Neutrophil (primary cell): ENCODE measurements around the gene MPZL1.

Source experiments
- H3K27ac ChIP-seq: fragments of 200-600 bp; sonication (generic); 2 replicates; pipeline ENCODE4 v1.5.1; 2016; ENCODE audit warnings: mild to moderate bottlenecking, moderate library complexity
- H3K27me3 ChIP-seq: fragments of 200-600 bp; sonication (generic); 2 replicates; pipeline ENCODE4 v1.6.0; 2016; ENCODE audit warnings: mild to moderate bottlenecking
- H3K36me3 ChIP-seq: fragments of 200-600 bp; sonication (generic); 2 replicates; pipeline ENCODE4 v1.5.1; 2017
- H3K4me1 ChIP-seq, 2 experiments: fragments of 200-600 bp in 1 of 2; sonication (generic) in 1 of 2; 1 replicate in 1 of 2; 2 replicates in 1 of 2; pipeline versions ENCODE4 v1.5.1 to v1.6.1; 2013 to 2016; ENCODE audit warnings: low read depth in 1 of 2, low read length in 1 of 2, mild to moderate bottlenecking in 1 of 2, moderate library complexity in 1 of 2; ENCODE audit not compliant: control insufficient read depth in 1 of 2, insufficient read depth in 1 of 2
- H3K4me3 ChIP-seq, 2 experiments: fragments of 200-600 bp in 1 of 2; sonication (generic) in 1 of 2; 1 replicate in 1 of 2; 2 replicates in 1 of 2; pipeline ENCODE4 v1.5.1; 2013 to 2016; ENCODE audit warnings: low read depth in 1 of 2, low read length in 1 of 2, mild to moderate bottlenecking in 1 of 2, moderate library complexity in 1 of 2
- H3K9me3 ChIP-seq: fragments of 200-600 bp; sonication (generic); 2 replicates; pipeline ENCODE4 v1.5.1; 2016
- TF ChIP-seq, protein P1 (sequence below): fragments of 200-600 bp; sonication (generic); IDR thresholded peaks from 2 replicates; pipeline ENCODE4 v1.5.1; 2016; ENCODE audit warnings: antibody characterized with exemption

The MPZL1 gene

DNA sequence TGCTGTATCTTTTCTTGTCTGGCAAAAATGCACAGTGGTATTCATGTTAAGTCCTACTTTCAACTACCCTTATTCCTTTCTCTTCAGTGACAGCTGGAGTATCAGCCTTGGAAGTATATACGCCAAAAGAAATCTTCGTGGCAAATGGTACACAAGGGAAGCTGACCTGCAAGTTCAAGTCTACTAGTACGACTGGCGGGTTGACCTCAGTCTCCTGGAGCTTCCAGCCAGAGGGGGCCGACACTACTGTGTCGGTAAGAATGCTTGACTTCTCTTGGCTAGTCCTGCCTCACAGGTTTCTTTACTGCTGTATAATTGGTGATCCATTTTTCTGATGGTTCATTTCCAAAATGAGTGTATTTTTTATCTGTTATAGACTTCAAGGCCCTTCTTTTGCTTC, 43.7 kb downstream of the MPZL1 start:
- TF ChIP-seq, protein P1, sequence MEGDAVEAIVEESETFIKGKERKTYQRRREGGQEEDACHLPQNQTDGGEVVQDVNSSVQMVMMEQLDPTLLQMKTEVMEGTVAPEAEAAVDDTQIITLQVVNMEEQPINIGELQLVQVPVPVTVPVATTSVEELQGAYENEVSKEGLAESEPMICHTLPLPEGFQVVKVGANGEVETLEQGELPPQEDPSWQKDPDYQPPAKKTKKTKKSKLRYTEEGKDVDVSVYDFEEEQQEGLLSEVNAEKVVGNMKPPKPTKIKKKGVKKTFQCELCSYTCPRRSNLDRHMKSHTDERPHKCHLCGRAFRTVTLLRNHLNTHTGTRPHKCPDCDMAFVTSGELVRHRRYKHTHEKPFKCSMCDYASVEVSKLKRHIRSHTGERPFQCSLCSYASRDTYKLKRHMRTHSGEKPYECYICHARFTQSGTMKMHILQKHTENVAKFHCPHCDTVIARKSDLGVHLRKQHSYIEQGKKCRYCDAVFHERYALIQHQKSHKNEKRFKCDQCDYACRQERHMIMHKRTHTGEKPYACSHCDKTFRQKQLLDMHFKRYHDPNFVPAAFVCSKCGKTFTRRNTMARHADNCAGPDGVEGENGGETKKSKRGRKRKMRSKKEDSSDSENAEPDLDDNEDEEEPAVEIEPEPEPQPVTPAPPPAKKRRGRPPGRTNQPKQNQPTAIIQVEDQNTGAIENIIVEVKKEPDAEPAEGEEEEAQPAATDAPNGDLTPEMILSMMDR, result no peak

GRCh38 chr1:167766538-167766937, 44.8 kb downstream of the MPZL1 start:
- Histone ChIP-seq H3K4me3 (no peak overlapping the region), H3K4me1 (peaks cover 18 to 29% of the 10 kb centered on the region in 2 experiments), H3K27ac (peak overlapping the region; percentile 80), H3K36me3 (no peaks in the 10 kb centered on the region), H3K27me3 (no peaks in the 10 kb centered on the region), H3K9me3 (no peaks in the 10 kb centered on the region)
- TF ChIP-seq, protein P1, result no peak

More for the DNA sequence above, 43.7 kb downstream of the MPZL1 start:
- Histone ChIP-seq H3K4me3 (no peak overlapping the region), H3K36me3 (no peaks in the 10 kb centered on the region), H3K27me3 (no peaks in the 10 kb centered on the region), H3K4me1 (peaks cover 18 to 33% of the 10 kb centered on the region in 2 experiments), H3K9me3 (no peaks in the 10 kb centered on the region), H3K27ac (no peak overlapping the region)

DNA sequence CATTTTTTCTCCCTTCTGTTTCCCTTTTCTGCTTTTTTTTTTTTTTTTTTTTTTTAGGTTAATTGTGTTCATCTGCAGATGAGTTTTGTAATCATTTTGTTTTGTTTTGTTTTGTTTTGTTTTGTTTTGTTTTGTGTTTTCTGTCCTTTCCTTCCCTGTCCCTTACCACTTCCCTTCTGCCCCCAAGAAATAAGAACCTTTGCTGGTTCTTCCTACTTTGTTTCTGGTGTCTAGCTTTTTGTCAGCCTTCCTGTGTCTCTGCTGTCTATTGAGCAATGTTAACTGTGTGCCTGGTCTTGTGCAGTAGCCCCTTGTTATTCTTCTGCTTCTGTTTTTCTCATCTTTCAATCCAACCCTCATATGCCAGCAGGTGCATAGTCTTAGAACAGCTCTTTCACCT, 46.0 kb downstream of the MPZL1 start:
- TF ChIP-seq, protein P1, result no peak
- Histone ChIP-seq H3K27ac (peak overlapping the region; percentile 80), H3K36me3 (no peaks in the 10 kb centered on the region)

GRCh38 chr1:167770127-167770526, 48.3 kb downstream of the MPZL1 start:
- Histone ChIP-seq H3K4me3 (no peak overlapping the region), H3K27ac (no peak overlapping the region), H3K36me3 (no peaks in the 10 kb centered on the region), H3K9me3 (no peaks in the 10 kb centered on the region), H3K27me3 (no peaks in the 10 kb centered on the region), H3K4me1 (peaks cover 18 to 27% of the 10 kb centered on the region in 2 experiments)
- TF ChIP-seq, protein P1, result no peak

More for the DNA sequence above, 46.0 kb downstream of the MPZL1 start:
- peaks cover 18 to 27% of the 10 kb centered on the region in 2 experiments for H3K4me1 ChIP-seq
- no peaks in the 10 kb centered on the region for H3K27me3 ChIP-seq
- H3K9me3 ChIP-seq, result no peaks in the 10 kb centered on the region
- H3K4me3 ChIP-seq, result no peak overlapping the region

DNA sequence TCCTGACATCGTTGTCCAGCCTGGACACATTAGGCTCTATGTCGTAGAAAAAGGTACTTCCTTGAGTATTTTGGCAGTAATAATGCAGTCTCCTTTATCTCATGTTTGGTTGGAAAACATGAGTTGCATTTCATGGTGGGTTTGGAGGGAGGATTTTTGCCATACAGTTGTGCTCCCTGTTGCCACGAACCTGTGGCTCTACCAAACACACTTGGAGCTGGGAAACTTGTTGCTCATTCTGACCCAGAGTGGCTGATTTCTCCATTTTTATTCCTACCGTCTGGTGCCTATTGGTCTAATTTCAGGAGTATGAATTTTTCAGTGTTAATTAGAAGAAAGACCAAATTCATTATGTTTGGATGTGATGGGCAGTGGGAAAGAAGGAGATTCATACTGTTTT, 50.7 kb downstream of the MPZL1 start:
- H3K27me3 ChIP-seq, result no peaks in the 10 kb centered on the region
- H3K27ac ChIP-seq, result no peak overlapping the region
- H3K36me3 ChIP-seq, result no peaks in the 10 kb centered on the region
- peaks cover 11 to 15% of the 10 kb centered on the region in 2 experiments for H3K4me1 ChIP-seq
- no peaks in the 10 kb centered on the region for H3K9me3 ChIP-seq
- H3K4me3 ChIP-seq, result no peak overlapping the region
- TF ChIP-seq, protein P1, result no peak

DNA sequence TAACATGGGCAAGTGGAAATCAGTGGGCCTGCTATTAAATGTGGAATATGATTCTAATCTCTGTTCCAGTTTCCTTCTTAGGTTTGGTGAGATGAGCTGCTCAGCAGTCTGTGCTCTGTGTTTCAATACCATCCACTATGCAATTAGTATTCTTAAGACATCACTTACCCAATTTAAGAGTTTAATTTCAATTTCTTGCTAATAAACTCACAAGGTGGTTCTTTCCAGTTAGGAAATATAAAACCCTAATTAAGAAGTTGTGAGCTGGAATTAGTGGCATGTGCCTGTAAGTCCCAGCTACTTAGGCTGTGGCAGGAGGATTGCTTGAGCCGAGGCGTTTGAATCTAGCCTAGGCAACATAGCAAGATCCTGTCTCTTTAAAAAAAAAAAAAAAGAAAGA, 51.7 kb downstream of the MPZL1 start:
- Histone ChIP-seq H3K4me1 (peaks cover under 1 to 6% of the 10 kb centered on the region in 2 experiments), H3K27ac (no peak overlapping the region), H3K9me3 (no peaks in the 10 kb centered on the region), H3K36me3 (no peaks in the 10 kb centered on the region), H3K27me3 (no peaks in the 10 kb centered on the region), H3K4me3 (no peak overlapping the region)
- TF ChIP-seq, protein P1, result no peak
